ENCODE results near the gene LRRTM4. TPM values are rescaled to one million over a fixed set of nuclear protein-coding genes. Genes with fewer than 3 reads are reported as not detected.
A peak's percentile ranks its signal among the peaks of the same experiment; 100 is the strongest.

Gene LRRTM4
- total and polyA plus RNA-seq, 2 experiments from 2014 or later = 8.5 to 15.4 TPM

DNA sequence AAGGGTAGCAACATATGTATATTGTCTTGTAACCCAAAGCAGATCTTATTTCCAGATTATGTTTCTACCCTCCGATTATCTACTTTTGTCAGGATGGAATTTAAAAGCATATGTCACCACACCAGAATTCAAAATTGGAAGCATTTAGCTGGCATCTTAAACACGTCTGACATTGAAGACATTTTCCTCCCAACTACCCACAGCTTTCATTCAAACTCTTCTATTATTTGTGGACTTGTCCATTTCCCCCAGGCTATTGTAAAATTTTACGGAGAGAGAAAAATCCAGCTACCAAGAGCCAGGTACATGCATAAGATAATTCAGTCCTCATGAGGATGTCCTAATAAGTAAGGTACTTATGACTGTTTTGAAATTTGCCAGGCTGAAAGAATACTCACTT, 659.3 kb downstream of the LRRTM4 start:
- H3K27me3 ChIP-seq = no peaks in the 10 kb centered on the region
- H3K27ac ChIP-seq = no peak overlapping the region
- DNase-seq (ENCODE audit: low read depth in 1 of 2, low spot score in 1 of 2) = no peak
- H3K4me3 ChIP-seq = no peak overlapping the region
- TF ChIP-seq, protein P1, sequence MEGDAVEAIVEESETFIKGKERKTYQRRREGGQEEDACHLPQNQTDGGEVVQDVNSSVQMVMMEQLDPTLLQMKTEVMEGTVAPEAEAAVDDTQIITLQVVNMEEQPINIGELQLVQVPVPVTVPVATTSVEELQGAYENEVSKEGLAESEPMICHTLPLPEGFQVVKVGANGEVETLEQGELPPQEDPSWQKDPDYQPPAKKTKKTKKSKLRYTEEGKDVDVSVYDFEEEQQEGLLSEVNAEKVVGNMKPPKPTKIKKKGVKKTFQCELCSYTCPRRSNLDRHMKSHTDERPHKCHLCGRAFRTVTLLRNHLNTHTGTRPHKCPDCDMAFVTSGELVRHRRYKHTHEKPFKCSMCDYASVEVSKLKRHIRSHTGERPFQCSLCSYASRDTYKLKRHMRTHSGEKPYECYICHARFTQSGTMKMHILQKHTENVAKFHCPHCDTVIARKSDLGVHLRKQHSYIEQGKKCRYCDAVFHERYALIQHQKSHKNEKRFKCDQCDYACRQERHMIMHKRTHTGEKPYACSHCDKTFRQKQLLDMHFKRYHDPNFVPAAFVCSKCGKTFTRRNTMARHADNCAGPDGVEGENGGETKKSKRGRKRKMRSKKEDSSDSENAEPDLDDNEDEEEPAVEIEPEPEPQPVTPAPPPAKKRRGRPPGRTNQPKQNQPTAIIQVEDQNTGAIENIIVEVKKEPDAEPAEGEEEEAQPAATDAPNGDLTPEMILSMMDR (IDR thresholded peaks at IDR 0.05; ENCODE audit: low read depth, low read length) = no peak
- H3K9me3 ChIP-seq (ENCODE audit: low read depth) = no peaks in the 10 kb centered on the region
- H3K36me3 ChIP-seq = no peaks in the 10 kb centered on the region
- peaks cover 10% of the 10 kb centered on the region for H3K4me1 ChIP-seq (ENCODE audit: low read depth)

DNA sequence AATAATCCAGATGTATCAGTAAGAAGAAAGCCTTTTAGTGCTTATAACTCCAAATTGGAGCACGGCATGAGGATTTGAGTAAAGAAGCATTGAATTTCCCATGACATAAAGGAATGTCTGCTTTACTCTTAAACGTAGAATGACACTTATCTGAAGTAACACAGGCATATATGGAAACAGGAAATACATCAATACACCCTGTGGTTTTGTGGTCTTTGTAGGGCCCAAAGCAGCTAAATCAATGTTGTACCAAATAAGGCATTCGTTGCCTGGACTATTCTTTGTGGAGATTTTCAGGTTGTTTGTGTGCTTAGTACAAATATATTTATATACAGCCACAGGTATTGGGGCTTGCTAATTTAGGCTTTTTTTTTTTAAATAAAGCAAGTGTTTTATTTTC, 660.5 kb downstream of the LRRTM4 start:
- peak in 1 of 2 donors; percentile 47 for DNase-seq (ENCODE audit: low read depth in 1 of 2, low spot score in 1 of 2)
- no peaks in the 10 kb centered on the region for H3K27me3 ChIP-seq
- peaks cover 10% of the 10 kb centered on the region for H3K4me1 ChIP-seq (ENCODE audit: low read depth)
- H3K27ac ChIP-seq = no peak overlapping the region
- H3K4me3 ChIP-seq = no peak overlapping the region
- TF ChIP-seq, protein P1 (IDR thresholded peaks at IDR 0.05; ENCODE audit: low read depth, low read length) = no peak
- H3K36me3 ChIP-seq = no peaks in the 10 kb centered on the region
- H3K9me3 ChIP-seq (ENCODE audit: low read depth) = no peaks in the 10 kb centered on the region

DNA sequence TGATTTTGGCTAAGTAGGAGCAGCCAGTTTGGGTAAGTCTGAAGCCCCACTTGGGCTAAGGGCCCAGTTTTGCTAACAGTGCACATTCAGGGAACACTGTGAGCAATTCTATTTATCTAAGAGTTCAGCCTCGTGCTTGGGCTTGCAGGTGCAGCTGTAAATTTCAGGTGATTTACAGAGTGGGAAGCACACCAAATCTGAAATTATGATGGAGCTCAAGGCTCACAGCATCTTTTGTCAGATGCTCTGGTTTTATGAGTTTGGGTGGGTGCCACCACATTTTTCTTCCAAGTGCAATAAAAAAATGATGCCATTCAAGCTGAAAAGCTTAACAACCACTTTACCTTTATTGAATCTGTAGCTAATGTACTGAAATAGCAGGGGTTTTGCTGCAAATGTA, 671.2 kb downstream of the LRRTM4 start:
- no peak overlapping the region for H3K27ac ChIP-seq
- H3K9me3 ChIP-seq (ENCODE audit: low read depth) = no peaks in the 10 kb centered on the region
- H3K4me3 ChIP-seq = no peak overlapping the region
- no peaks in the 10 kb centered on the region for H3K4me1 ChIP-seq (ENCODE audit: low read depth)
- no peak for DNase-seq (ENCODE audit: low read depth in 1 of 2, low spot score in 1 of 2)
- H3K36me3 ChIP-seq = no peaks in the 10 kb centered on the region
- H3K27me3 ChIP-seq = no peaks in the 10 kb centered on the region
- TF ChIP-seq, protein P1 (IDR thresholded peaks at IDR 0.05; ENCODE audit: low read depth, low read length) = no peak

DNA sequence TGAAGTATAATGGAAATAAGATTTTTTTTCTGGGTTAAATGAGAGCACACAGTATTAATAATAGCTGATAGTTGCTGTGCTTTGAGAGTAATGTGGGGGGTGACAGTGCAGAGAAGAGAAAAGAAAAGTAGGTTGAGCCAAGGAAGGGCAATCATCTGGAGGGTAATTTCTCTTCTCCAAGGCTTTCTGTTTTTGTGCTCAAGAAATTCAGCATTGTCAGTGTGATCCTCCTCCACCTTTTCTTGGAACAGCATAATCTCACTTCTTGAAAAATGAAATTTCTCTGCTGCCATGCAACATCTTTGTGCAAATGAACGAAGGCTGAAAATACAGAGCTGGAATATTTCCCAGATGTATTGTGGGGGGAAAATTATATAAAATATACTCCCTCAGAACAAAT, 673.1 kb downstream of the LRRTM4 start:
- TF ChIP-seq, protein P1 (IDR thresholded peaks at IDR 0.05; ENCODE audit: low read depth, low read length) = no peak
- H3K27me3 ChIP-seq = no peaks in the 10 kb centered on the region
- no peaks in the 10 kb centered on the region for H3K36me3 ChIP-seq
- no peaks in the 10 kb centered on the region for H3K9me3 ChIP-seq (ENCODE audit: low read depth)
- no peaks in the 10 kb centered on the region for H3K4me1 ChIP-seq (ENCODE audit: low read depth)
- H3K4me3 ChIP-seq = no peak overlapping the region
- DNase-seq (ENCODE audit: low read depth in 1 of 2, low spot score in 1 of 2) = no peak
- H3K27ac ChIP-seq = no peak overlapping the region

DNA sequence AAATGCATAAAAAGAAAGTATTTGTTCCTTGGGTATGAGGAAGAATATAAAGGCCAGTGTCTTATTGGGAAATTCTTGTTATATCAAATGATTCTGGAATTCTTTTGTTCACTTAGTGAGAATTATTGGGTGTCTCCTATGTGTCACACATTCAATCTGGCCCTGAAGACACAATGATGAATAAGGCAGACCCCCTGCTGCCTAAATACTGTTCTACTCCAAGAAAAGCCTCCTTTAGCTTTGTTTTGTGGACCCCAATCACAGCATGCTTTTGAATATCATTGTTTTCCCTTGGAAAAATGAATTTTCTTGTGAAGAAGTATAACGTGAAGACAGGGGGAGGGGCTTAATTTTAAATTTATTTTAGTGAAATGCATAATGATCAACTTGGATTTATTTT, 682.4 kb downstream of the LRRTM4 start:
- no peak overlapping the region for H3K27ac ChIP-seq
- H3K4me1 ChIP-seq (ENCODE audit: low read depth) = no peaks in the 10 kb centered on the region
- no peak overlapping the region for H3K4me3 ChIP-seq
- no peaks in the 10 kb centered on the region for H3K27me3 ChIP-seq
- TF ChIP-seq, protein P1 (IDR thresholded peaks at IDR 0.05; ENCODE audit: low read depth, low read length) = no peak
- H3K9me3 ChIP-seq (ENCODE audit: low read depth) = no peaks in the 10 kb centered on the region
- DNase-seq (ENCODE audit: low read depth in 1 of 2, low spot score in 1 of 2) = no peak
- no peaks in the 10 kb centered on the region for H3K36me3 ChIP-seq
